NOMO-1 treated with DMSO at 0.1 percent for 48 hours (cell line): ENCODE data around the gene DTNB.
"Not testable (repeated sequence)": the region's sequence is repeated elsewhere in the genome, so short reads cannot be mapped to it uniquely, and the experiment has no call there.

Source experiments
- DNase-seq: peaks from one replicate; lab custom pipeline; 2025; ENCODE audit not compliant: unreplicated experiment; lab: John Stamatoyannopoulos, UW

DTNB gene

DNA sequence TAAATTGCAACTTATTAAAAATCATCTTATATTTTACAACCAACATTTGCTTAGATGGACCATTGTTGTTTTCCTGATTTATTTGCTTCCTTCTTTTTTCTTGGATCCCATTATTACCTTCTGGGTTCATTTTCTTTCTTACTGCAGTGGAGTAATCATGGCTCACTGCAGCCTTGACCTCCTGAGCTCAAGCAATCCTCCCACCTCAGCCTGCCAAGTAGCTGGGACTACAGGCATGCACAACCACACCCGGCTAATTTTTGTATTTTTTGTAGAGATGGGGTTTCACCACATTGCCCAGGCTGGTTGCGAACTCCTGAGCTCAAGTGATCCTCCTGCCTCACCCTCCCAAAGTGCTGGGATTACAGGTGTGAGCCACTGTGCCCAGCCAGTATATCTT is 123.8 kb downstream of the DTNB start:
- not testable (repeated sequence) for DNase-seq

- no peak for DNase-seq
Observed at GRCh38 chr2:25548601-25549000, 124.8 kb downstream of the DTNB start.

- no peak for DNase-seq
Observed at GRCh38 chr2:25546852-25547251, 126.5 kb downstream of the DTNB start.

GRCh38 chr2:25545899-25546298 is 127.5 kb downstream of the DTNB start:
- no peak for DNase-seq

GRCh38 chr2:25544445-25544844 is 128.9 kb downstream of the DTNB start:
- DNase-seq = no peak

GRCh38 chr2:25543939-25544338 is 129.4 kb downstream of the DTNB start:
- DNase-seq = no peak

DNA sequence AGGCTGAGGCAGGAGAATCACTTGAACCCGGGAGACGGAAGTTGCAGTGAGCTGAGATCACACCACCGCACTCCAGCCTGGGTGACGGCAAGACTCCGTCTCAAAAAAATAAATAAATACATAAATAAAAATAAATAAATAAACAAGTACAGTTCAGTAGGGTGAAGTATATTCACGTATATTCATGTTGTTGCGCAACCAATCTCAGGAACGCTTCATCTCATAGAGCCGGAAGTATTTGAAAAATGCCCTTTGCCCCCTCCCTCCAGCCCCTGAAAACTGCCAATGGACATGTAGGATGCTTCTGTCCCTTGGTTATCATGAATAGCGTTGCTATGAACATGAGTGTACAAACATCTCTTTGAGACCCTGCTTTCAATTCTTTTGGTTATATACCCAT is 132.0 kb downstream of the DTNB start:
- no peak for DNase-seq

DNA sequence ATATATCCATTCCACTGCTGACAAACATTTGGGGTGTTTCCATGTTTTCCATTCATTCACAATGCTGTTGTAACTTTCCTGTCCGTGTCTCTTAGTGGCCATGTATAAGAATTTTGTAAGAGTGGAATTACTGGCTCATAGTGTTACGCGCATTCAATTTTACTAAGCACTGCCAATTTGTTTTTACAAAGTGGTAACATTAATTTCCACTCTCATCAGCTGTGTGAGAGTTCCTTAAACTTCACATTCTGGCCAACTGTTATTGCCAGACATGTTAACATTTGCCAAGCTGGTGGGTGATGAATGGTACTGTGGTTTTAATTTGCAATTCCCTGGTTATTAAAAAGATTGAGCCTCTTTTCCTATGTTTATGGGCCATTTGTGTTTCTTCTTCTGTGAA is 134.2 kb downstream of the DTNB start:
- DNase-seq = peak; percentile 24

- no peak for DNase-seq
Observed at GRCh38 chr2:25537526-25537925, 135.9 kb downstream of the DTNB start.

- DNase-seq = not testable (repeated sequence)
Observed at GRCh38 chr2:25535411-25536289, 137.7 kb downstream of the DTNB start.

- not testable (repeated sequence) for DNase-seq
Observed at GRCh38 chr2:25534937-25535336, 138.4 kb downstream of the DTNB start.

DNA sequence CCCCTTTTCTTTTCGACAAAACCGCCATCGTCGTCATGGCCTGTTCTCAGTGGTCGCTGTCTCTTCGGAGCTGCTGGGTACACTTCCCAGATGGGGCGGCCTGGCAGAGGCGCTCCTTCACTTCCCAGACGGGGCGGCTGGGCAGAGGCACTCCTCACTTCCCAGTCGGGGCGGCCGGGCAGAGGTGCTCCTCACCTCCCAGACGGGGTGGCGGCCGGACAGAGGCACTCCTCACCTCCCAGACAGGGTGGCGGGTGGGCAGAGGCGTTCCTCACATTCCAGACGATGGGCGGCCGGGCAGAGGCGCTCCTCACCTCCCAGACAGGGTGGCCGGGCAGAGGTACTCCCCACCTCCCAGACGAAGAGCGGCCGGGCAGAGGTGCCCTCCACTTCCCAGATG is 138.9 kb downstream of the DTNB start:
- no peak for DNase-seq

GRCh38 chr2:25533771-25534170 is 139.6 kb downstream of the DTNB start:
- not testable (repeated sequence) for DNase-seq

GRCh38 chr2:25532521-25532920 is 140.9 kb downstream of the DTNB start:
- DNase-seq = no peak

DNA sequence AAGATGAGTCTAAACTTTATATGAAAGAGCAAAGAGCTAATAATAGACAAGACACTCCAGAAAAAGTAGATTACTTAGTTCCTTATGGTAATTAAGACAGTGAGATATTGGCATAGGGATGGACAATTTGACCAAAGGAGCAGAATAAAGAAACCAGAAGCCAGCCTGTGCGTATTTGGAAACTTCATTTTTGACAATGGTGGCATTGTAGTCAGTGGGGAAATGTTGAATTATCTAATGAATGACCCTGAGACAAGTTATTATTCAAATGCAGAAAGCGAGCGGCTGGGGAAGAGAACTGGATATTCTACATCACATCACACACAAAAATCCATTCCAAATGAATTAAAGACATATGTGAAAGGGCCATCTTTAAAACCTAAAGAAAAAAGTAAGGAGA is 144.3 kb downstream of the DTNB start:
- no peak for DNase-seq

DNA sequence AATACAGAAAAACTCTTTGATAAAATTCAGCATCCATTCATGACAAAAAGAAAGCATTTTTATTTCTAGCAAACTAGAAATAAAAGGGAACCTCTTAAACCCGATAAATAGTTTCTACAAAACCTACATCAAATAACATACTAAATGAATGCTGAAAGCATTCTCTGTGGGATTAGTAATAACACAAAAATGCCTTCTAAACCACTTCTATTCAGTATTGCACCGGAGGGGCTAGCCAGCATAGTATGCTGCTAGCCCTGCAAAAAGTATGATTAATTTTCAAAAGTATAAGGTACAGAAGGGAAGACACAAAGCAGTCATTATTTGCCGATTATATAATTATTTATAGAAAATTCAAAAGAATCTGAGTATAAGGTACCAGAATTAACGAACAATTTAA is 145.2 kb downstream of the DTNB start:
- no peak for DNase-seq

DNA sequence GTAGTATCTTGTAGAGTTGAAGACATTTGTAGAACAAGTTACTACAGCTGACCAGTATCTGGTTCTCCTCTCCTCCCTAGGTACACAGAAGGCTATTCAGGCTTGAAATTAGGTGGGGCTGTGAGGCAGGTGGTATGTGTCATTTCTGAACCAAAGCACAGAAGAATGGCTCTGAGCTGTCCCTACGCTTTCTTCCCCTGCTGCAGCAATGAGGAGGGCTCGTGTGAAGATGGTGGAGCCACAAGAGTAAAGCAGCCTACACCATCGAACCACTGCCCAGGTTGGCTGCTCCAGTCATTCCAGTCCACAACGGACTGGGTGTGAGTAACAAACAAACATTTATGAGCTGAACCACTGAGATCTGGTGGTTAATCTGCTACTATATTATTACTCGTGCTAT is 148.9 kb downstream of the DTNB start:
- DNase-seq = no peak

- DNase-seq = no peak
Observed at GRCh38 chr2:25523060-25523459, 150.3 kb downstream of the DTNB start.

DNA sequence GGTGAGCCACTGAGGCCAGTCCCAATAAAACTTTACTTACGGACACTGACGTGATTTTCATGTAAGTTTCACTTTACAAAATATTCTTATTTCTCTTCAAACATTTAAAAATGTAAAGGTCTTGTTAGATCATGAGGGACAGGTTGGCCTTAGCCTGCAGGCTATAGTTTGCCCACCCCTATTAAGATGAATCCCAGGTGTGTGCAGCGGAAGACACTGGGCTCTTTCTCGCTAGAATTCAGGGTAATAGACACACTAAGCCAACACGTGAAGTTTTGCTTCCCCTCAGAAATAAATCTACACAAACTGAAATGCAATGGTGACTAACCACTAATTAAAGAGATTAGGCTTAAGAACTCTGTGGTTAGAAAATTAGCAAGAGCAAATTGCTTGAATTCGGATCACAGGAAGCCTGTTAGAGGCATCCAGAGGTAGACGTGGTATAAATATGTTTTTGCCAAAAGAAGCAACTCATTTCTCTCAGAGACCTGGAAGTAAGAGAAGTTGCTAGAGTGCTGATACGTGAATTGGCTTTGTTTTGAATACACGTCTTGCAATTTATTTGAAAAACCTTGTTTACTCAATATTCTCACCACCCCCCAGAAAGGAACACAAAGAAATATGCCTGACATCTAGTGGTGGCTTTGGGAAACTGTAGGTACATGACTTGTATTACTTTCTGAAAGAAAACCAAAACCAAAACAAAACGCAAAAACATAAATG is 151.6 kb downstream of the DTNB start:
- peak; percentile 96 for DNase-seq

DNA sequence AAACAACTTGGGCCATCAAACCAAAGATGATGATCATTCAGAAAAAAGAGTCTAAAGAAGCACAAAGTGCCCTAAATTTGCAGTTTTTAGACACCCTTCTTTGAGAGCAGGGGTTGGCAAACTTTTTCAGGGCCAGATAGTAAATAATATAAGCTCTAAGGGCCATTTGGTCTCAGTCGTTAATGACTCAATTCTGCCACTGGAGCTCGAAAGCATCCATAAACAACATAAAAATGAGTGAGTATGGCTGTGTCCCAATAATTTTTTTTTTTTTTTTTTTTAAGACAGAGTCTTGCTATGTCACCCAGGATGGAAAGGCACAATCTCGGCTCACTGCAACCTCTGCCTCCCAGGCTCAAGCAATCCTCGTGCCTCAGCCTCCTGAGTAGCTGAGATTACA is 152.3 kb downstream of the DTNB start:
- DNase-seq = no peak

GRCh38 chr2:25517701-25518100 is 155.7 kb downstream of the DTNB start:
- DNase-seq = no peak

DNA sequence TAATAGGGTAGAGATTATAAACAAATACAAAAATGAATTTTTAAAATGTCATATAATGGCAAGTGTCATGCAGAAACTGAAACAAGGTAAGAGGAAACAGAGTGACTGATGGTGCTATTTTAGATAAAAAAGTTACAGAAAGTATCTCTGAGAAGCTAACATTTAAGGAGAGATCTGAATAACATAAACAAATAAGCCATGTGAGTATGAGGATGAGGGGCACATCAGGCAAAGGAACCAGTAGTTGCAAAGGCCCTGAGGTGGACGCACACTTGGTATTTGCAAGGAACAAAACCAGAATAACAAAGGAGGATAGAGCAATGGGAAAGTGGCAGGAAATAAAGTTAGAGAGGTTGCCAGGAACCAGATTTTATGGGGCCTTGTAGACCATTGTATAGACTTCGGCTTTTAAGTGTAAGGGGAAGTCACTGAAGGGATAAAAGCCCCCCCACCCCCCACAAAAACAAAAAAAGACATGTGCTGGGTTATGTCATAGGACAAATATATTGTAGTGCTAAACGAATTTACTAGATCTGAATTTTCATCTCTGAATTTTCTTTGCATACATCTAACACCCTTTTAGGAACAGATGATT is 159.2 kb downstream of the DTNB start:
- DNase-seq = no peak
